Measurements from ENCODE around the gene TMEM184C. TPM values are rescaled to one million over a fixed set of nuclear protein-coding genes. Genes with fewer than 3 reads are reported as not detected.

The TMEM184C gene
- total RNA-seq, 1 experiment from 2014 or later: 43.8 TPM

DNA sequence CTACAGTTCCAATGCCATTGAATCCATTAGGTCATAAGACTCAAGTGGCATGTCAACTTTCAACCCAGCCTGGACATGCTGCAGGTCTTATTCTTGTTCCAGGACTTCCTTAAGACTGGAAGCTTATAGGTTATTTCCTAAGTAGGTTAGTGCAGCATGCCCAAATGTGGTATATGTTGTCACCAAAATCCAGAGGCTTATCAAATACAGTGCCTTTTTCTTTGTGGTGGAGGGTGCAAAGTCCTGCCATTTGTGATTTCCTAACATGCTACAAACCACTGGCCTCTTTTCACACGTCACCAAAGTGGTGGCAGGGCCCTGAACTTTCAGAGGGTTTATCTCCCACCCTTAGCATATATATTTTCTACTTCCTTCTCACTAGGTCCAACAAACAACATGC, 9.7 kb upstream of the TMEM184C start:
- DNase-seq: no peak
- no peak overlapping the region for H3K56ac ChIP-seq (ENCODE audit: insufficient read length, low read depth, low read length)
- no peaks in the 10 kb centered on the region for H3K27me3 ChIP-seq (ENCODE audit: insufficient read depth, low read length)
- TF ChIP-seq, protein P1, sequence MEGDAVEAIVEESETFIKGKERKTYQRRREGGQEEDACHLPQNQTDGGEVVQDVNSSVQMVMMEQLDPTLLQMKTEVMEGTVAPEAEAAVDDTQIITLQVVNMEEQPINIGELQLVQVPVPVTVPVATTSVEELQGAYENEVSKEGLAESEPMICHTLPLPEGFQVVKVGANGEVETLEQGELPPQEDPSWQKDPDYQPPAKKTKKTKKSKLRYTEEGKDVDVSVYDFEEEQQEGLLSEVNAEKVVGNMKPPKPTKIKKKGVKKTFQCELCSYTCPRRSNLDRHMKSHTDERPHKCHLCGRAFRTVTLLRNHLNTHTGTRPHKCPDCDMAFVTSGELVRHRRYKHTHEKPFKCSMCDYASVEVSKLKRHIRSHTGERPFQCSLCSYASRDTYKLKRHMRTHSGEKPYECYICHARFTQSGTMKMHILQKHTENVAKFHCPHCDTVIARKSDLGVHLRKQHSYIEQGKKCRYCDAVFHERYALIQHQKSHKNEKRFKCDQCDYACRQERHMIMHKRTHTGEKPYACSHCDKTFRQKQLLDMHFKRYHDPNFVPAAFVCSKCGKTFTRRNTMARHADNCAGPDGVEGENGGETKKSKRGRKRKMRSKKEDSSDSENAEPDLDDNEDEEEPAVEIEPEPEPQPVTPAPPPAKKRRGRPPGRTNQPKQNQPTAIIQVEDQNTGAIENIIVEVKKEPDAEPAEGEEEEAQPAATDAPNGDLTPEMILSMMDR (conservative IDR thresholded peaks at IDR 0.05): no peak
- no peaks in the 10 kb centered on the region for H3K4me1 ChIP-seq (ENCODE audit: insufficient read depth, low read length)
- no peaks in the 10 kb centered on the region for H3K79me1 ChIP-seq (ENCODE audit: insufficient read depth, low read depth, low read length, poor library complexity, severe bottlenecking)
- no peaks in the 10 kb centered on the region for H3K23me2 ChIP-seq (ENCODE audit: insufficient read length, low read depth, low read length, poor library complexity, severe bottlenecking)
- no peak overlapping the region for H2AK5ac ChIP-seq (ENCODE audit: insufficient read length, low read length)
- H3K36me3 Mint-ChIP-seq (ENCODE audit: insufficient read depth in 1 of 3, low read depth in 3 of 3): no peaks in the 10 kb centered on the region
- no peak overlapping the region for H3K14ac ChIP-seq (ENCODE audit: insufficient read depth, low read length)
- H3K27me3 Mint-ChIP-seq (ENCODE audit: low read depth): no peaks in the 10 kb centered on the region; the same call in none of the 2 replicates
- no peak overlapping the region for H3K4me3 Mint-ChIP-seq
- no peaks in the 10 kb centered on the region for H3K9me3 Mint-ChIP-seq
- H3K9ac ChIP-seq (ENCODE audit: extremely low read depth, insufficient read length, low read length): no peak overlapping the region
- no CpG with 5 or more reads among the region's 1 CpG for WGBS (ENCODE audit: extremely low coverage, insufficient read length, low lambda C conversion rate)
- no peak overlapping the region for H2BK15ac ChIP-seq (ENCODE audit: low read depth, low read length)
- no peak overlapping the region for H4K8ac ChIP-seq (replicated peaks; ENCODE audit: insufficient read length, low read depth, low read length)
- no peak overlapping the region for H2BK5ac ChIP-seq (ENCODE audit: insufficient read length, low read length)
- H3T11ph ChIP-seq (ENCODE audit: low read length): no peak overlapping the region
- no peak overlapping the region for H3K4ac ChIP-seq (ENCODE audit: low read depth, low read length)
- no peak overlapping the region for H2BK120ac ChIP-seq (ENCODE audit: low read depth, low read length, poor library complexity, severe bottlenecking)
- no peak overlapping the region for H3K4me2 ChIP-seq (ENCODE audit: insufficient read depth, insufficient read length, low read length)
- no peak overlapping the region for H4K91ac ChIP-seq (ENCODE audit: insufficient read length, low read depth, low read length)
- no peaks in the 10 kb centered on the region for H4K20me1 ChIP-seq (ENCODE audit: control insufficient read depth, insufficient read depth, insufficient read length)
- no peak overlapping the region for H3K27ac ChIP-seq (ENCODE audit: insufficient read length, low read depth, low read length)
- no peak overlapping the region for H2AFZ ChIP-seq (ENCODE audit: low read length)
- no peak overlapping the region for H4K5ac ChIP-seq (ENCODE audit: insufficient read length, low read depth, low read length)
- H2BK12ac ChIP-seq (ENCODE audit: insufficient read length, low read depth, low read length): no peak overlapping the region
- no peaks in the 10 kb centered on the region; a peak in 1 of 4 replicates for H3K4me1 Mint-ChIP-seq
- no peak overlapping the region for H2BK20ac ChIP-seq (ENCODE audit: low read depth, low read length, poor library complexity, severe bottlenecking)
- no peak overlapping the region for H3K23ac ChIP-seq (ENCODE audit: insufficient read length, low read depth, low read length)
- H3K9me3 ChIP-seq (ENCODE audit: control insufficient read depth, low read depth, low read length): no peaks in the 10 kb centered on the region
- H3K18ac ChIP-seq (ENCODE audit: insufficient read length, low read depth, low read length): no peak overlapping the region
- no peaks in the 10 kb centered on the region for H3K79me2 ChIP-seq (ENCODE audit: insufficient read depth, low read length)
- H3K27ac Mint-ChIP-seq: no peak overlapping the region
